CD14-positive monocyte (primary cell): Measurements from ENCODE around the gene SLC20A1. TPM values are rescaled to one million over a fixed set of nuclear protein-coding genes. Genes with fewer than 3 reads are reported as not detected.

ENCODE experiments used
- DNase-seq, 3 donors: peaks; one replicate each; pipeline ENCODE4 v3.0.0-alpha.2; 2011 to 2022
- H2AFZ ChIP-seq: 2 replicates; pipeline ENCODE4 v1.6.0; 2012; ENCODE audit warnings: mild to moderate bottlenecking, low read depth, low read length, inconsistent platforms; ENCODE audit not compliant: insufficient read depth, poor library complexity, severe bottlenecking
- H3K27ac ChIP-seq, 2 donors: 1 replicate in 1 of 2; 2 replicates in 1 of 2; pipeline ENCODE4 v1.5.1; 2012 to 2013; ENCODE audit warnings: low read length in 2 of 2, control low read depth in 1 of 2, inconsistent platforms in 1 of 2, low read depth in 1 of 2, mild to moderate bottlenecking in 1 of 2
- H3K27me3 ChIP-seq, 2 donors: one replicate each; pipeline versions ENCODE4 v1.6.0 to v1.6.1; 2011 to 2013; ENCODE audit warnings: low read length in 2 of 2; ENCODE audit not compliant: control insufficient read depth in 2 of 2, insufficient read depth in 2 of 2
- H3K36me3 ChIP-seq, 2 donors: replicated peaks in 1 of 2; 1 replicate in 1 of 2; 2 replicates in 1 of 2; pipeline versions ENCODE4 v1.5.1 to v1.6.1; 2012 to 2013; ENCODE audit warnings: low read length in 2 of 2, control low read depth in 1 of 2, inconsistent platforms in 1 of 2, mild to moderate bottlenecking in 1 of 2; ENCODE audit not compliant: insufficient read depth in 2 of 2, control insufficient read depth in 1 of 2
- H3K4me1 ChIP-seq, 2 donors: 1 replicate in 1 of 2; 2 replicates in 1 of 2; pipeline versions ENCODE4 v1.5.1 to v1.6.1; 2012 to 2013; ENCODE audit warnings: low read length in 2 of 2, control low read depth in 1 of 2, inconsistent platforms in 1 of 2, mild to moderate bottlenecking in 1 of 2, moderate library complexity in 1 of 2; ENCODE audit not compliant: insufficient read depth in 2 of 2, control insufficient read depth in 1 of 2
- H3K4me2 ChIP-seq: replicated peaks from 2 replicates; pipeline ENCODE3; 2012; ENCODE audit warnings: low read length, moderate library complexity, mild to moderate bottlenecking; ENCODE audit not compliant: poor library complexity, severe bottlenecking; ENCODE audit errors: extremely low read depth
- H3K4me3 ChIP-seq, 3 experiments: fragments of 200-600 bp in 1 of 3; sonication (generic) in 1 of 3; replicated peaks in 1 of 3; 1 replicate in 2 of 3; 2 replicates in 1 of 3; pipeline ENCODE4 v1.5.1; 2011 to 2013; ENCODE audit warnings: low read length in 3 of 3, mild to moderate bottlenecking in 3 of 3, control low read depth in 2 of 3, low read depth in 2 of 3, inconsistent platforms in 1 of 3, moderate library complexity in 1 of 3
- H3K79me2 ChIP-seq: 2 replicates; pipeline ENCODE4 v1.6.0; 2012; ENCODE audit warnings: mild to moderate bottlenecking, control low read depth, inconsistent platforms, low read length, moderate library complexity; ENCODE audit not compliant: insufficient read depth
- H3K9ac ChIP-seq: 2 replicates; pipeline ENCODE4 v1.6.0; 2017; ENCODE audit warnings: low read length, mild to moderate bottlenecking; ENCODE audit not compliant: insufficient read depth, poor library complexity, severe bottlenecking
- H3K9me3 ChIP-seq, 2 donors: replicated peaks in 1 of 2; 1 replicate in 1 of 2; 2 replicates in 1 of 2; pipeline versions ENCODE4 v1.5.1 to v1.6.1; 2012 to 2013; ENCODE audit warnings: low read length in 2 of 2, control low read depth in 1 of 2; ENCODE audit not compliant: control insufficient read depth in 1 of 2, insufficient read depth in 1 of 2
- H4K20me1 ChIP-seq: 2 replicates; pipeline ENCODE4 v1.6.0; 2012; ENCODE audit warnings: mild to moderate bottlenecking, low read length, control low read depth, moderate library complexity; ENCODE audit not compliant: insufficient read depth
- H3K27ac Mint-ChIP-seq, 7 donors: one replicate each; pipeline ENCODE4 v1.8.0; 2020; ENCODE audit warnings: mild to moderate bottlenecking in 7 of 7, mixed read lengths in 7 of 7, moderate library complexity in 6 of 7, inconsistent platforms in 2 of 7
- H3K27me3 Mint-ChIP-seq, 3 donors: one replicate each; pipeline ENCODE4 v1.8.0; 2021 to 2022; ENCODE audit warnings: low read depth in 3 of 3, mild to moderate bottlenecking in 3 of 3, mixed read lengths in 3 of 3, moderate library complexity in 3 of 3, inconsistent platforms in 1 of 3
- H3K36me3 Mint-ChIP-seq, 2 donors: one replicate each; pipeline ENCODE4 v1.8.0; 2020; ENCODE audit warnings: mixed read lengths in 2 of 2, inconsistent platforms in 1 of 2, mild to moderate bottlenecking in 1 of 2
- H3K4me1 Mint-ChIP-seq: one replicate; pipeline ENCODE4 v1.8.0; 2020; ENCODE audit warnings: mild to moderate bottlenecking, mixed read lengths
- H3K4me3 Mint-ChIP-seq, 2 donors: one replicate each; pipeline ENCODE4 v1.8.0; 2020; ENCODE audit warnings: mild to moderate bottlenecking in 2 of 2, mixed read lengths in 2 of 2, moderate library complexity in 1 of 2
- H3K9me3 Mint-ChIP-seq, 7 donors: one replicate each; pipeline ENCODE4 v1.8.0; 2020 to 2022; ENCODE audit warnings: mixed read lengths in 7 of 7, mild to moderate bottlenecking in 6 of 7, moderate library complexity in 6 of 7, inconsistent platforms in 2 of 7
- CTCF ChIP-seq: fragments of 200-600 bp; IDR thresholded peaks from one replicate; pipeline ENCODE4 v1.8.0; 2022; ENCODE audit warnings: antibody characterized with exemption, mild to moderate bottlenecking
- WGBS: methylation state at CpG from one replicate; pipeline ENCODE4 v1.1.5; 2013; ENCODE audit warnings: missing lambda C conversion rate; ENCODE audit not compliant: insufficient coverage; 5-methylcytosine and 5-hydroxymethylcytosine counted together
- intact Hi-C, 2 donors: fragments of 100-400 bp; cut with micrococcal nuclease; formaldehyde crosslinking; loops; one replicate each; pipeline versions ENCODE4 v1.15.0 to v1.15.1; 2023
- polyA plus RNA-seq, 3 donors: library from polyadenylated mRNA; depleted of rRNA in 1 of 3; unstranded in 2 of 3; stranded (reverse) in 1 of 3; fragments of 300-500 nt in 2 of 3; fragments of >200 nt in 1 of 3; fragmentation: Illumina TruSeq in 2 of 3; gene quantifications; 1 replicate in 2 of 3; 2 replicates in 1 of 3; pipeline ENCODE4 v1.2.3, GENCODE V29; 2012 to 2021

Gene SLC20A1
- polyA plus RNA-seq, 3 donors, result 16.1 to 112 (median 36.3) TPM

GRCh38 chr2:112693596-112693995 lies 47.9 kb downstream of the SLC20A1 start:
- peaks cover 0 to 2% (median 0%) of the 10 kb centered on the region in 7 donors for H3K9me3 Mint-ChIP-seq
- peak overlapping the region in 1 of 2 donors; percentile 84 for H3K27ac ChIP-seq
- peaks cover 0 to 5% of the 10 kb centered on the region in 2 donors for H3K36me3 Mint-ChIP-seq
- no peaks in the 10 kb centered on the region for H3K27me3 ChIP-seq
- no peak for DNase-seq
- H3K27ac Mint-ChIP-seq, result peak overlapping the region in 5 of 7 donors; percentile 70 to 99 (median 96)
- H3K27me3 Mint-ChIP-seq, result peaks cover 0 to 3% (median 0%) of the 10 kb centered on the region in 3 donors
- peaks cover 55% of the 10 kb centered on the region for H3K4me1 Mint-ChIP-seq
- H3K79me2 ChIP-seq, result no peaks in the 10 kb centered on the region
- peaks cover 47 to 60% of the 10 kb centered on the region in 2 donors for H3K4me1 ChIP-seq
- H2AFZ ChIP-seq, result no peak overlapping the region
- intact Hi-C loops, result loop anchor here (5.0 kb wide), 2 partner anchors 34 to 46 kb away; partner anchors contain the start of gene SLC20A1 (in 2 of the 2)
- H3K36me3 ChIP-seq, result no peaks in the 10 kb centered on the region
- no peak overlapping the region for H3K9ac ChIP-seq
- no peaks in the 10 kb centered on the region for H3K9me3 ChIP-seq
- no peak overlapping the region for H3K4me3 Mint-ChIP-seq
- no peaks in the 10 kb centered on the region for H4K20me1 ChIP-seq
- WGBS, result 97% methylated on average over 4 of the region's 9 CpGs
- no peak overlapping the region for H3K4me2 ChIP-seq
- no peak for TF ChIP-seq CTCF
- no peak overlapping the region for H3K4me3 ChIP-seq

- peaks cover 55% of the 10 kb centered on the region for H3K4me1 Mint-ChIP-seq
- Histone ChIP-seq H3K27ac (no peak overlapping the region), H3K4me2 (no peak overlapping the region), H3K4me3 (no peak overlapping the region), H3K9ac (no peak overlapping the region), H3K79me2 (no peaks in the 10 kb centered on the region), H3K4me1 (peaks cover 49 to 60% of the 10 kb centered on the region in 2 donors), H2AFZ (no peak overlapping the region), H3K27me3 (no peaks in the 10 kb centered on the region), H4K20me1 (no peaks in the 10 kb centered on the region), H3K36me3 (no peaks in the 10 kb centered on the region), H3K9me3 (no peaks in the 10 kb centered on the region)
- intact Hi-C loops, result loop anchor here (5.0 kb wide), 2 partner anchors 33 to 47 kb away; partner anchors contain the start of gene SLC20A1 (in 2 of the 2)
- 98% methylated on average over 8 of the region's 12 CpGs for WGBS
- H3K27me3 Mint-ChIP-seq, result peaks cover 0 to 3% (median 0%) of the 10 kb centered on the region in 3 donors
- H3K36me3 Mint-ChIP-seq, result peaks cover 0 to 7% of the 10 kb centered on the region in 2 donors
- H3K4me3 Mint-ChIP-seq, result no peak overlapping the region
- no peak for TF ChIP-seq CTCF
- DNase-seq, result no peak
- peaks cover 0 to 2% (median 0%) of the 10 kb centered on the region in 7 donors for H3K9me3 Mint-ChIP-seq
- H3K27ac Mint-ChIP-seq, result peak overlapping the region in 2 of 7 donors; percentile 14 to 50
Observed at GRCh38 chr2:112694182-112694581, 48.4 kb downstream of the SLC20A1 start.
